Panc1 (cell line): ENCODE results near the gene GMPPB.
"Not testable (repeated sequence)": the region's sequence is repeated elsewhere in the genome, so short reads cannot be mapped to it uniquely, and the experiment has no call there.

Experiments used
- POLR2AphosphoS5 ChIP-seq: IDR thresholded peaks from 2 replicates; pipeline ENCODE4 v1.6.1; 2012; ENCODE audit warnings: mild to moderate bottlenecking, low read depth, low read length, moderate library complexity
- TCF7L2 ChIP-seq: IDR thresholded peaks from 2 replicates; pipeline ENCODE4 v1.6.1; 2011; ENCODE audit warnings: mild to moderate bottlenecking, low read depth, low read length, inconsistent platforms
- TF ChIP-seq, protein P1 (sequence below): fragments of 450-650 bp; IDR thresholded peaks from 2 replicates; pipeline ENCODE4 v1.5.1; 2017; ENCODE audit warnings: mild to moderate bottlenecking
- TF ChIP-seq, protein P2 (sequence below), 2 experiments: IDR thresholded peaks; 2 replicates each; pipeline ENCODE4 v1.6.1; 2011 to 2012; ENCODE audit warnings: low read depth in 2 of 2, control low read depth in 1 of 2, low read length in 1 of 2, mild to moderate bottlenecking in 1 of 2, moderate library complexity in 1 of 2; ENCODE audit not compliant: insufficient read depth in 1 of 2

DNA sequence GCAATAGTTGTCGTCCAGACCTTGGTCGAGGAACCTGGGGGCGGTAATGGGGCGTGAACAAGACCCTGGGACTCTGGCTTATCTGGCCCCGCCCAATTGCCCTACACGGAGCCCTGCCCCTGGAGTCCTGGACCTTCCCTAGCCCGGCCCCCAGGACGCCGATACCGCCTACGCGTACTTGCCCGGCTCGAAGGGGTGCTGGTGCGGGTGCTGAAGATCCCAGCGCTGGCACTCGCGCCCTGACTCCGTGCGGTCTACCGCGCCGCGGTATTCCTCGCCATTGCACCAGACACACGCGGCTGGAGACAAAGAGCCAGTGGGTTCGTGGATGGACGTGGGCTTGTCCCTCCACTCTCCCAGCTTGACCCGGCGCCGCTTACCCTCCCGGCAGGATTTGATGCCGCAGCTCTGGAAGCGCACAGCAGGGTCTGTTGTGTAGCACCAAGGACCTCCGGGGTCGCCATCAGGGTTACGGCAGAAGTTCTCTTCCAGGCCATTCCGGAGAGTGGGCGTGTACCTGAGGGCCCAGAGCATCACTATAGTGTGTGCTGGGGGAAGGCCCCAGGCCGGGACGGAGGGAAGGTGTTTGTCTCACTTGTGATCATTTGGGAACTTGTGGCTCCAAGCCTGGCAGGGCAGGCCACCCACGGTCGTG is 36.9 kb downstream of the GMPPB start:
- TF ChIP-seq, protein P1, sequence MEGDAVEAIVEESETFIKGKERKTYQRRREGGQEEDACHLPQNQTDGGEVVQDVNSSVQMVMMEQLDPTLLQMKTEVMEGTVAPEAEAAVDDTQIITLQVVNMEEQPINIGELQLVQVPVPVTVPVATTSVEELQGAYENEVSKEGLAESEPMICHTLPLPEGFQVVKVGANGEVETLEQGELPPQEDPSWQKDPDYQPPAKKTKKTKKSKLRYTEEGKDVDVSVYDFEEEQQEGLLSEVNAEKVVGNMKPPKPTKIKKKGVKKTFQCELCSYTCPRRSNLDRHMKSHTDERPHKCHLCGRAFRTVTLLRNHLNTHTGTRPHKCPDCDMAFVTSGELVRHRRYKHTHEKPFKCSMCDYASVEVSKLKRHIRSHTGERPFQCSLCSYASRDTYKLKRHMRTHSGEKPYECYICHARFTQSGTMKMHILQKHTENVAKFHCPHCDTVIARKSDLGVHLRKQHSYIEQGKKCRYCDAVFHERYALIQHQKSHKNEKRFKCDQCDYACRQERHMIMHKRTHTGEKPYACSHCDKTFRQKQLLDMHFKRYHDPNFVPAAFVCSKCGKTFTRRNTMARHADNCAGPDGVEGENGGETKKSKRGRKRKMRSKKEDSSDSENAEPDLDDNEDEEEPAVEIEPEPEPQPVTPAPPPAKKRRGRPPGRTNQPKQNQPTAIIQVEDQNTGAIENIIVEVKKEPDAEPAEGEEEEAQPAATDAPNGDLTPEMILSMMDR: not testable (repeated sequence)
- not testable (repeated sequence) for TF ChIP-seq TCF7L2, POLR2AphosphoS5
- TF ChIP-seq, protein P2, sequence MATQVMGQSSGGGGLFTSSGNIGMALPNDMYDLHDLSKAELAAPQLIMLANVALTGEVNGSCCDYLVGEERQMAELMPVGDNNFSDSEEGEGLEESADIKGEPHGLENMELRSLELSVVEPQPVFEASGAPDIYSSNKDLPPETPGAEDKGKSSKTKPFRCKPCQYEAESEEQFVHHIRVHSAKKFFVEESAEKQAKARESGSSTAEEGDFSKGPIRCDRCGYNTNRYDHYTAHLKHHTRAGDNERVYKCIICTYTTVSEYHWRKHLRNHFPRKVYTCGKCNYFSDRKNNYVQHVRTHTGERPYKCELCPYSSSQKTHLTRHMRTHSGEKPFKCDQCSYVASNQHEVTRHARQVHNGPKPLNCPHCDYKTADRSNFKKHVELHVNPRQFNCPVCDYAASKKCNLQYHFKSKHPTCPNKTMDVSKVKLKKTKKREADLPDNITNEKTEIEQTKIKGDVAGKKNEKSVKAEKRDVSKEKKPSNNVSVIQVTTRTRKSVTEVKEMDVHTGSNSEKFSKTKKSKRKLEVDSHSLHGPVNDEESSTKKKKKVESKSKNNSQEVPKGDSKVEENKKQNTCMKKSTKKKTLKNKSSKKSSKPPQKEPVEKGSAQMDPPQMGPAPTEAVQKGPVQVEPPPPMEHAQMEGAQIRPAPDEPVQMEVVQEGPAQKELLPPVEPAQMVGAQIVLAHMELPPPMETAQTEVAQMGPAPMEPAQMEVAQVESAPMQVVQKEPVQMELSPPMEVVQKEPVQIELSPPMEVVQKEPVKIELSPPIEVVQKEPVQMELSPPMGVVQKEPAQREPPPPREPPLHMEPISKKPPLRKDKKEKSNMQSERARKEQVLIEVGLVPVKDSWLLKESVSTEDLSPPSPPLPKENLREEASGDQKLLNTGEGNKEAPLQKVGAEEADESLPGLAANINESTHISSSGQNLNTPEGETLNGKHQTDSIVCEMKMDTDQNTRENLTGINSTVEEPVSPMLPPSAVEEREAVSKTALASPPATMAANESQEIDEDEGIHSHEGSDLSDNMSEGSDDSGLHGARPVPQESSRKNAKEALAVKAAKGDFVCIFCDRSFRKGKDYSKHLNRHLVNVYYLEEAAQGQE (IDR thresholded peaks at IDR 0.05; ENCODE audit: insufficient read depth in 1 of 2, low read depth in 2 of 2, low read length in 1 of 2): not testable (repeated sequence)
